GM18508 (cell line): ENCODE results near the gene CDCA4.
A peak's percentile ranks its signal among the peaks of the same experiment; 100 is the strongest.
"Not testable (repeated sequence)": the region's sequence is repeated elsewhere in the genome, so short reads cannot be mapped to it uniquely, and the experiment has no call there.

Experiments used
- ATAC-seq: cut with Tn5 transposase; IDR thresholded peaks from one replicate; pipeline ENCODE4 v1.9.1; 2021; ENCODE audit warnings: moderate number of reproducible peaks; ENCODE audit not compliant: insufficient read depth, unreplicated experiment

Gene CDCA4

GRCh38 chr14:105020815-105021655 lies at the start of gene CDCA4:
Gene CDCA4 (minus strand): TSS chr14:105021083. CDS start chr14:105011929, 9,154 bp downstream.
- peak; percentile 35 for ATAC-seq

- ATAC-seq = peak; percentile 37
These were observed 49.2 kb upstream of the CDCA4 start for GRCh38 chr14:105069871-105070759.

GRCh38 chr14:105069522-105069870 lies 48.6 kb upstream of the CDCA4 start:
- no peak for ATAC-seq

- ATAC-seq = no peak
These were observed 47.9 kb upstream of the CDCA4 start for GRCh38 chr14:105068818-105069217.

- ATAC-seq = no peak
These were observed 47.1 kb upstream of the CDCA4 start for GRCh38 chr14:105067969-105068301.

- ATAC-seq = no peak
These were observed 46.5 kb upstream of the CDCA4 start for GRCh38 chr14:105067140-105067968.

GRCh38 chr14:105066240-105067071 lies 45.6 kb upstream of the CDCA4 start:
- no peak for ATAC-seq

GRCh38 chr14:105065280-105066228 lies 44.7 kb upstream of the CDCA4 start, which contains the start of gene GPR132:
Gene GPR132 (minus strand): TSS chr14:105065430. CDS start chr14:105055420, 10,010 bp downstream.
- ATAC-seq = peak; percentile 30

- no peak for ATAC-seq
These were observed 43.8 kb upstream of the CDCA4 start for GRCh38 chr14:105064721-105065143.

- ATAC-seq = no peak
These were observed 43.1 kb upstream of the CDCA4 start for GRCh38 chr14:105064001-105064400.

- not testable (repeated sequence) for ATAC-seq
These were observed 42.6 kb upstream of the CDCA4 start for GRCh38 chr14:105063506-105063905.

- no peak for ATAC-seq
These were observed 42.2 kb upstream of the CDCA4 start for GRCh38 chr14:105063056-105063455.

- no peak for ATAC-seq
These were observed 41.2 kb upstream of the CDCA4 start for GRCh38 chr14:105062048-105062433.

- ATAC-seq = no peak
These were observed 40.7 kb upstream of the CDCA4 start for GRCh38 chr14:105061428-105062047.

- no peak for ATAC-seq
These were observed 40.0 kb upstream of the CDCA4 start for GRCh38 chr14:105060751-105061427.

GRCh38 chr14:105059925-105060565 lies 39.2 kb upstream of the CDCA4 start:
- ATAC-seq = no peak
